ENCODE results near the gene RASAL3.

RASAL3 gene

DNA sequence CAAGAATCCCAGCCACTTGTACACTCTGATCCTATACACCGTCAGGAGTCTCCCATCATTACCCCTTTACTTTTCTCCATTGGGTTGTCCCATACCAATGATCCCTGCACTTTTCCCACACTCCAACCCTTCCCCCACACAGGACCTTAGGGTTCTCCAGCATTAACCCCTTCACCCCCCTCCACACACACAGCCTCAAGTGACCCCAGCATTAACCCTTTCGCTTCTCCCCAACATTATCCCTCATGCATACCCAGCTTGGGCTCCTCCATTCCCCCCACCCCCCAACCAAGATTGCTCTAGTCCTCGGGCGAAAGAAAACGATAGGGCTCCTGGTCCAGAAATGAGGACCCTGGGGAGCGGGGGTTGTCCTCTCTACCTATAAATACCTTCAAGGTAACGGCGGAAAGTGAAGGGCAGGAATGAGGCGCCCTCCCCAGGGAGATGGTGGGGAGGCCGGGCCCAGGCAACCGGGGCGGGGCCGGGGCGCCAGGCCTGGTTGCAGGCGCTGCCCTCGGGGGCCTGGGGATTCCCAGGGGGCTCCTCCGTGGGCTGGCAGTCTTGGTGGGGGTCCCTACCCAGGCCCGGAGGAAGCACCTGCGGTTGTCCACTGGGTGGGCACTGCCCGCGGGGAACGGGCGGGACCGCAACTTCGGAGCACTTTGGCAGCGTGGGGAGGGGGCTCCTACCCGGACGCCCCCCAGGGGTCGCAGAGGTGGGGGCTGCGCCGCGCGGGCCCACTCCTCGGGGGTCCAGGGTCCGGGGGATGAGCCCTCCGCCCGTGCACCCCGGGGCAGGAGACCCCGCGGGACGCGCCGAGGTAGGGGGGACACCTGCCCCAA is 15.3 kb downstream of the RASAL3 start:
- no peak for DNase-seq

DNA sequence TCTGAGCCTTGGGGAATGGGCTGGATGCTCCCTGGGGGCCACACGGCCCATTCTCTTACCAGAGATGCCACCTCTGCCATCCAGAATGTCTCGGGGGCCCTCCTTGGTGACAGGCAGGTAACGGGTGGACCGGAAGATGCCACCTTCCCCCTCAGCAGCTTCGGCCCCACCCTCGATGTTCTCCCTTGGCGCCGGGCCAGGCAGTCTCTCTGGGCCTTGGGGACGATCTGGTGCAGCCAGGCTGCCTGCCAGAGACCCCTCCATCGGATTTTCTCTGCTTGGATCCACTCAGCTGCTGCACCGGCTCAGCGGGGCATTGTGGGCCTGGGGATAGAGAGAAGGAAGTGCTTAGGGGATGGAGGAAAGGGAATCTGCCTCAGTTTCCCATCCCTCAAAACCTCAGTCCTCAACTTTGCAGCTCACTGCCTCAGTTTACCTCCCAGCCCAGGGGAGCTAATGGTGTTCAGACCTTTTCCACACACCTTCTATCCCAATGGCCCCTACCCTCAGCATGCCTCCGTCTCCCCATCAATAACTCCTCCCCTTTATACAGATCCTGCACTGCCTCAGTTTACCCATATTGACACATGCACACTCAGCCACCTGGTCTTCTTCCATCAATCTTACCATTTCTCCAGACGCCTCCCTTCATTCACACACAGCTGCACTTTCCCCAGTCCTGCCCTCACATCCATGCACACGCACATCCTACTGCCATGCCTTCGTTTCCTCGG is 16.1 kb downstream of the RASAL3 start:
- DNase-seq: no peak

DNA sequence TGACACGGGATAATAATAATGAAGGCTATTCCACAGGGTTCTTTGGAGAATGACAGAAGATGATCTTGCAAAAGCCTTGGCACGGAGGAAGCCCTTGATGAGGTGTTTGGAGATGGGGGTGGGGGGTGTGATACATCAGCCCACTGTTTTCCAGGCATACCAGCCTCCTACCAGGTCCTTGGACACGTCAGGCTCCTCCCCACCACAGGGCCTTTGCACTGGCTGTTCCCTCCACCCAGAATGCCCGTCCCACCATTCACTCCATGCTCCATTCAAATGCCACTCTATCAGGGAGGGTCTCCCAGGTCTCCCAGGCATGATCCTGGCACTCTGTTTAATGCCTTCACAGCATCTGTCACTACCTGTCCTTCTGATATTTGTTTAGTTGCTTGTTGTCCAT is 17.3 kb downstream of the RASAL3 start:
- no peak for DNase-seq

DNA sequence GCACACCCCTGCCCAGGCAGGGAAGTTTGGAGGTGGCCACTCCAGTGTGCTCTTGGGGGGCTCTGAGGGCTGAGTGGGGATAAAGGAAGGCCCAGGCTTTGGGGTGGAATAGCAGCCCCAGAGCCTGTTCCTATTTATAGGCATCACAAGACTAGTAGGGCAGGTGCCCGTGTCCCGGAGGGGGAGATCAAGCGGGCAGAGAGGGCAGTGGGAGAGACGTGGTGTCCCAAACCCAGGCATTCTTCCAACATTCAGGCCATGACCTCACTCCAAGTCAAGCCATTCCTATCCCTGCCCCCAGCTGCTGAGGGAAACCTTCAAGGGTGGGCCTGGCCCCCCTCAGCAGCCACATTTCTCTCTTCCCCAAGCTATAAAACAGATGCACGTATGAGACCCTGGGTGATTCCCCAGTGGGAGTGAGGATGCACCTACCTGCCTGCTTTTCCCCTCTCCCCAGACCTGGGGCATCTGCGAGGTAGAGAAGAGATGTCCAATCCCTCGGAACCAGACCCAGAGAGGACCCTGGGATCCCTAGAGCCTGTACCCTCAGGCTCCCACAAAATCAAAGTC is 18.5 kb downstream of the RASAL3 start:
- no peak for DNase-seq

DNA sequence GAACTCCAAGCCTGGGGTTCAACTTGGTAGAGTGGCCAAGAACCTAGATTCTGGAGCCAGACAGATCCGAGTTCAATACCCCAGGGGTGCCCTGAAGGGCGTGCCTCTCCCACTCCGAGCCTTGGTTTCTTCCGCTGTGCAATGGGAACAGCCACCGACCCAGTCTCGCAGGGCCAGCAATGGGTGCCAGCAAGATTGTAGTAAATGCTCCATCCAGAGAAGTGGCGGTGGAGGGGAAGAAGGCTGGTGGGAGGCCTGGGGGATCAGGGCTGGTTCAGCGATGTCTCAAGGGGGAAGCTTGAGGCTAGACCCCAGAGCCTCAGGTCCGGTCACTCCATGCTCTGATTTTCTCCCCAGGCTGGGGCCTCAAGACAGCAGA is 19.1 kb downstream of the RASAL3 start:
- no peak for DNase-seq

DNA sequence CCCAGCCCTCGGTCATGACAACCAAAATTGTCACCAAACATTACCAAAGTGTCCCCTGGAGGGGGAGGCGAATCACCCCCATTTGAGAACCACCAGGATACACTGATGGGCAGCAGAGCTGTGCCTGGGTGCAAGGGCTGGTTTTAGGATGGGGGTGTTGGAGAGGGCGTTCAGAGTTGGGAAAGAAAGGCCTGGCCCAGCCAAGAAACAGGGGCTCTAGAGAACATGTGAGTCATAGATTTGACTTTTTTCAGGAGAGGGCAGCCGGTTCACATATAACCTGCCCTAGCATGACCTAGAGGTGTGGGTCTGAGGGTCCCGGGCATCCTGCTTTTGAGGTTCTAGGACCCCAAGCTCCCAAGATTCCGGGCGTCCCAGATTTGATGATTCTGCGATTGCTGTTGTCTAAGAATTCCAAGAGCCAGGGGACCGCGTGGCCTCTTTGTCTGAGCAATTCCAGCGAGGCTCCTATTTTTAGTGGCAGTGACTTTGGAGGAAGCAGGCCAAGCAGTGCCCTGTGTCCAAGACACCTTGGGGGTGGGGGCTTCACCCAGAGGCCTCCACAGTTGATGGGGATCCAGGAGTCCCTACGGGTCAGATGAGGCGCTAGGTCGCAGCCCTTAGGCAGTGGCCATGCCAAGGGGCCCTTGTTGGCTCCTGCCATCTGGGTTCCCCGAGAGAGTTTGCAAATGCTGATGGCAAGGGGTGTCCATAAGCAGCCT is 19.7 kb downstream of the RASAL3 start:
- no peak for DNase-seq

DNA sequence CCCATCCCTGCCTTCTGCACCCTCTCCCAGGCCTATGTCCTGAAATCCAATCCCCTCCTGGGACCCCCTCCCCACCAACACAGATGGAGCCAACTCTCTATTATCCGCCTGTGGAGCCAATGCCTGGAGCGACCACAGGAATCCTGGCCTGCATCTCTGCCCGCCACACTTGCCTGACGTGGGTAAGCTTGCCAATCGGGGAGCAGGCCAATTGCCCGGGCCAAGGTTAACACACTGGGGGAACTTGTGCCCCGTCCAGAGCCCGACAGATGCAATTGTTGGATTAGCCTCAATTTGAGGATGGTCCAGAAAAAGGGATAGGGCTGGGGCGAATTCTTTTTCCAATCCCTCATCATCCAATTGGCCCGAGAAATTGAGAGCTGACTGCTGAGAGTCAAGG is 20.5 kb downstream of the RASAL3 start:
- no peak for DNase-seq

DNA sequence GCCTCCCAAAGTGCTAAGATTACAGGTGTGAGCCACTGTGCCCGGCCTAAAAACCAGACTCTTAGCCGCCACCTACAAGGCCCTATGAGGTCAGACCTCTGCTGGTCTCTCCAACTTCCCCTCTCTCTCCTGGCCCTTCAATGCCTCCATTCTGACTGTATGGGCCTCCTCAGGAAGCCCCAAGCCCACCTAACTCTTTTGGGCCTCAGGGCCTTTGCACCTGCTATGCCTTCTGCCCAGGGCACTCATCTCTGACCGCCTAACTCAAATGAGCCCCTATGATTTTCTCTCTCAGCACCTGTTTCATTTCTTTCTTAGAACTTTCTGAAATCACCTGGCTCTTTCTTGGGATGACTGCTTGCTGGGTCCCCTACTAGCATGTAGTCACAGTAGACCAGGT is 21.0 kb downstream of the RASAL3 start:
- no peak for DNase-seq

DNA sequence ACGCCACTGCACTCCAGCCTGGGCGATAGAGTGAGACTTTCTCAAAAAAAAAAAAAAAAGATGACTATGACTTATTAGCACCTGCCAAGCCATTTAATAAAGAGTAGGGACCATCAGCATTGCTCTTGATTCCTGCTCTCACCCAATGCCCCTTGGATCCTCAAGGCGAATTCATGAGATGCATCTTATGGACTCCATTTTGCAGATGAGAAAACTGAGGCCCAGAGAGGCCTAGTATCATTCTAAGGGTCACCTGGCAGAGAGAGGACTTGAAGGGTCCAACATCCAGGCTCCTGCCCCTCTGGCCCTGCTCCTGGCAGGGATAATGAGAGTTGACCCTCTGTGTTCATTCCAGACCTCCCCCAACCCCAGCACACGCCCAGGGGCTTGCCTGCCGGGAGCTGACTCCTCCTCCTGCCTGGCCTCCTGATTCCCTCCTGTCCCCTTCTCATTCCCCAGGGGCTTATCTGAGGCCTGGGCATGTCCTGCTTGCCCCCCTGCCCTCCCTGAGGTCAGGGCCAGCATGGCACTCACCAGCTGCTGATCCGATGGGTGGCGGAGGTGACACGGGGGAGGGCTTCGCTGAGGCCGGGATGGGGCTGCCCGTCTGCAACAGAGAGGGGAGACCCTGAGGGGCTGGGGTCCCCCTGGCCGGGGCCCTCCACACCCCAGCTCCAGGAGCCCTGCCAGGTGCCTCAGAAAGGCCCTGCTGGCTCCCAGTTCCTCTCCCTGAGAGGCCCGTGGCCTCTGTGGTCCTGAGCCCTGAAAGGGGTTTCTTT is 22.0 kb downstream of the RASAL3 start:
- no peak for DNase-seq

DNA sequence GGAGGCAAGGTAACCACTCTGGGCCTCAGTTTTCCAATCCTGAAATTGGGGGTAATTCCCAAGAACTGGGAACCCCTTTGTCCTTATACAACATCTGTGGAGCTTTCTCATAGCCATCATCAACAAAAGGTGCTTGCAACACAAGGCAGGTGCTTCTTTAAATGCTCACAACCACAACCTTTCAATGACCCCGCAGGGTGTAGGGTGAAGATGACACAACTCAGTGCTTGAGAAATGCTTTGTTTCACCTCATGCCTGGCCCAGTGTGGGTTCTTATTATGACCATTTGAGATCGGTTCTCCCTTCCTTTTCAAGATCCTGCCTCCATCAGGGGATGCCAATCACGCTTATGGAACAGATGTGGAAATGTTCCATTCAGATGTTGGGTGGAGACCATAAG is 23.0 kb downstream of the RASAL3 start:
- no peak for DNase-seq

DNA sequence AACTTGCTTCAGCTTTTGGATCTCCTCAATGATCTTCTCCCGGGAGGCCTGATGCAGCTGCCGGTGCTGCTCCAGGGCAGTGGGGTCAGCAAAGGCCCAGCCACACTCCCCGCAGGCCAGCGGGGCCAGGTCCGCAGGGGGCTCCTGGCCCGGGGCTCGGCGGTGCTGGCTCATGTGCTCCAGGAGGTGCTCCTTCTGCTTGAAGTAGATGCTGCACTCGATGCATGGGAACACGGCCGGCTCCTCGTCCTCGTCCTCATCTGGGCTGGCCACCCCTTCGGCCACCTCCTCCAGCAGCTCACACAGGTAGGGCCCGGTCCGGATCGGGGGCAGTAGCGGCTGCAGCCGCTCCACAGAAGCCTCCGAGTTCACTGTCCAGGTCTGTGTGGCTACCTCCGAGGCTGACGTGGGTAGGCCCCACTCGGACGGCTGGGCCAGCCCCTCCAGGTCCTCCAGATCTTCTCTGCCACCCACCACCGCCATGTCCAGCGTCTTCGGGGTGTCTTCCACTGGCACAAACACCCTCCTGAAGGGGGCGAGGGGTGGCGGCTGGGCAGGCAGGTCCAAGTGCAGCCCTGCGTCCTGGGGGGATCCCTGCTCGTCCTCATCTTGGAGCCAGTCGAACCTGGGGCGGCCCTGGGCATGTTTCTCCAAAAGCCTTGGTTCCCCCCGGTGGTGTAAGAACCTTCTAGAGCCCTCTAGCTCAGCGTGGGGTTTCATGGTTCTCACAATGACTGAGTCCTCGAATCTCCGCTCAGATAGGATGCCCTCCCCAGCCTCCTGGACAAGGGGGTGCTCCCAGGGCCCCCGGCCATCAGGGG is 24.3 kb downstream of the RASAL3 start:
- DNase-seq: no peak

DNA sequence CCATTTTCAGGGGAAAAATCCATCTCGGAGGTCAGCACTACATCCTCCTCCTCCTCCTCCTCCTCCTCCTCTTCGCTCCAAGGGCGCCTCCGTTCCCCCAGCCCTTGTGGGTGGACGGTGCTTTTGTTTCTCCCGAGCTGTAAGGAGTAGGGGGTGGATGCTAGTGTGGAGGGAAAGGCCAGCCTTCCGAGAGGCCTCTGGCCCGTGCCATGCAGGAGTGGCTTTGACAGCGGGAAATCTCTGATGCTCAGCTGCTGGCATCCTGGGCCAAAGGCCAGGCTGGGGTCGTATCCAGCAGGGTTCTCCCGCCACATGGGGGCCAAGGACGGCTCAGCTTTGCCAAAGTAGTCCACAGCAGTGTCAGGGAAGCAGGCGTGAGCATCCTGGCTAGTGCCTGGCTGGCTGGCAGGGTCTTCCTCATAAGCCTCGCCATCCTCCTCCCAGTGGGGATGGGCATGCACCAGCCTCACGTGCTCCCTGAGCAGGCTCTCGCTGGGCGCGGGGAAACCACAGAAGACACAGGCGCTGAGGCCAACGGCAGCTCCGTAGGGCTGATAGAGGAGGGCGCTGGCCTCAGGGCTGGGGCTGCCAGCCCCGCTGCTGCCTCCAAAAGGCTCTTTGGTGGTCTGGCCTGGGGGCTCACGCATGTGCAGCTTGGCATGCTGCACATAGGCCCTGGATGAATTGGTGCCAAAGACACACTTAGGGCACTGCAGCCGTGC is 25.1 kb downstream of the RASAL3 start:
- no peak for DNase-seq

DNA sequence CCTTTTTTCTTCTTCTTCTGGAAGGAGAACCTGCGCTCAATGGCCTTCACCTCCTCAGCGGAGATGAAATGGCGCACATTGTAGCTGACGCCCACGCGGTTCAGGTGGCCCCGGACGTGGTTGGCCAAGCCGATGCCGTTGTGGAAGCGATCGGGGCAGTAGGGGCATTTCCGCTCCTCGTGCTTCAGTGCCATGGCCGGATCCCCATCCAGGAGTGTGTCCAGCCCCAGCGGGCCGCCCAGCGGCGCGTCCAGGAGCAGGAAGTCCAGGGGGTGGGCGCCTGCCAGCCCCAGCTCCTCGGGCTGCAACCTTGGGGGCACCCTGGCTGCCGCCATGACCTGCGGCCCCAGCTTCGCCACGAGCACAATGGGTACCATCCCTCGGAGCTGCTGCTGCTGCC is 25.8 kb downstream of the RASAL3 start:
- no peak for DNase-seq

DNA sequence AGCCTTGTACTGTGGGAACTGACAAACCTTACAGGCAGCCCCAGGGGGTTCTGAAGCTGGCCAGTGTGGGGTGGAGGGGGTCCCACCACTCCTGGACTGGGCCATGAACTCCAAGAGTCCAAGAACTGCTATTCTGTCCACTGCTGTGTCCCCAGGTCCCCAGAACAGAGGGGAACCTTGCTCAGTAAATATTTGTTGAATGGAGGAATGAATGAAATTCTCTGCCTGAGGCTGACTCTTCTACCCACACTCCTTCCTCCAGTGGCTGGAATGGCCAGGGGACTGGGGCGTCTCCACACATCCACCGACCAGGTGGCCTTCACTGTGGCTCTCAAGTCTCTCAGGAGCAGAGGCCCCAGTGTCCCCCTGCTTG is 26.2 kb downstream of the RASAL3 start:
- DNase-seq: no peak

DNA sequence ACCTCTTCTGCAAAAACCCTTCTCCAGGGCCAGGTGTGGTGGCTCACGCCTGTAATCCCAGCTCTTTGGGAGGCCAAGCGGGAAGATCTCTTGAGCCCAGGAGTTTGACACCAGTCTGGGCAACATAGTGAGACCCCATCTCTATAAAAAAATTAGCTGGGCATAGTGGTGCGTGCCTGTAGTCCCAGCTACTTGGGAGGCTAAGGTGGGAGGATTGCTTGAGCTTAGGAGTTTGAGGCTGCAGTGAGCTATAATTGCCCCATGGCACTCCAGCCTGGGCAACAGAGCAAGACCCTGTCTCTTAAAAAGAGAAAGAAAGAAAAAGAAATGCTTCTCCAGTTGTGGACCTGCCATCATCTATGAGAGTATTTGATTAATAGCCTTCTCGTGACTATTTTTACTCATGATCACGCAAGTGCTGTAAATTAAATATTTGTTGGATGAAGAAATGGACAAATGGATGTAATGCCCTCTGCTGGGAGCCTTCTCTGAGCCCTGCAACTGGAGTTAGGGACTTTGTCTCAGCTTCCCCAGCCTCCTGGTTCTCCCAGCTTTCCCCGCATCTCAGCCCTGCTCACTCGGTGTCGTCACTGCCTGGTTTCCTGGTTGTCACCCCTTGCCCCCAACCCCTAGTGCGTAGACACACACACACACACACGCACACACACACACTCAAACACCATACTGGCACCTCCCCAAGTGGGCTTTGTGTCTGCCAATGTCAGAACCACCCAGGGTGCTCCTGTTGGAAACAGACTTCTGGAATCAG is 26.8 kb downstream of the RASAL3 start:
- DNase-seq: no peak

DNA sequence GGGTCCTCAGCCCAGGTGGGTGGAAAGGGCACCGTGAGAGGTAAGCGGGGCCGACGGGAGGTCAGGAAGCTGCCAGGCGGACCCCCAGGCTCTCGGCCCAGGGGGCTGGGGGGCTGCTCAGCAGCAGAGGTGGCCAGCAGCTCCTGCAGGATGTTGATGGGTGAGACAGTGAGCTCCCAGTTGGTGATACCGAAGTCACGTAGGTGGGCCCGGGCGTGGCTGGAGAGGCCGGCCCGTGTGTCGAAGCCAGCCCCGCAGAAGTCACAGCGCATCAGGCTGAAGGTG is 27.6 kb downstream of the RASAL3 start:
- no peak for DNase-seq

DNA sequence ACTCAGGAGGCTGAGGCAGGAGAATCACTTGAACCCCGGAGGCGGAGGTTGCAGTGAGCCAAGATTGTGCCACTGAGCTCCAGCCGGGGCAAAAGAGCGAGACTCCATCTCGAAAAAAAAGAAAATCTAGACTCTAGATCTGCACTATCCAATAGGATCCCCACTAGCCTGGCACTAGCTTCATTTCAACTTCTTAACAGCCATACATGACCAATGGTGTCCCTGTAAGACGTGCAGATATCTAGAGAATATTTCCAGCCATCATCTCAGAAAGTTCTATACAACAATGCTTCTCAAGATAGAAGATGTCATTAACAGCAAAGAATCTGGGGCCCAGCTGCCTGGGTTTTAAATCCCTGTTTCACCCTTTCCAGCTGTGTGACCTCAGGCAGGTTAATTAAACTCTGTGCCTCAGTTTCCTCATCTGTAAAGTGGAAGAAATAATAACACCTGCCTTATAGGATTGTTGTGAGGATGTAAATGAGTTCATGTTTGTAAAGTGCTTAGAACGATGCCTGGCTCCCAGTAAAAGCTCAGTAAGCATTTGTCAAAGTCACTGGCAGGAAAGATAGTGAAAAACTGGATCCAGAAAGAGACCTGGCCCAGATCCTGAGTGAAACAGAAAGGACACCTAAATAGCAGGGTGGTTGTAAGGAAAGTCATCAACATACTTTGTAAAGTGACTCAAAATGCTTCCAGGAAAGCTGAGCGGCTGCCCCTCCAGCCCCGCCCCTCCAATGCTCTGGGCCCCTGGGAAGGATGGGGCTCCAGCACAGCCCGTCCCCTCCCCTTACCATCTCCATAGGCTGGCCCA is 28.1 kb downstream of the RASAL3 start:
- DNase-seq: no peak

DNA sequence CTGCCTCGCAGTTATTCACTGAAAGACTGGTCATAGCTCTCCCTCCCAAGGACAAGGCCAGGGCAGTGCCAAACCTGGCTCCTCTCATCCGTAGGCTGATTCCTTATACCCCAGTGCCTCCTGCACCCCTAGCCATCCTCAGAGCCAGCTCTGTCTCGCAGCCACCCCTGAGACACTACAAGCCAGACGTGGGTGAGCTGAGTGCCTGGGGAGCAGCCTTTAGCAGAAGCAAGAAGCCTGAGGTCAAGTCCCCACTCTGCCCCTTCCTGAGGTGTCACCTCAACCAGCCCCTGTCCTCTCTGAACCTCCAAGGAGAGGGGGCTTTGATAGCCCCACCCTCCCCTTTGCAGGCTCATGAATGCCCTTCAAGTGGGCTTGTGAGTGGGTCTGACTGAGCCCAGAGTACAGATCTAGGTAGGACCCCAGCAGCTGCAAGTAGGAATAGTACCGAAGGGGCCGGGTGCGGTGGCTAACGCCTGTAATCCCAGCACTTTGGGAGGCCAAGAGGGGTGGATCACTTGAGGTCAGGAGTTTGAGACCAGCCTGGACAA is 30.8 kb downstream of the RASAL3 start:
- peak in 1 of 2 donors; percentile 10 for DNase-seq

Data from inflammatory macrophage (primary cell).